Liver (tissue), 9 donors: ENCODE results near the gene PTGDR. TPM values are rescaled to one million over a fixed set of nuclear protein-coding genes. Genes with fewer than 3 reads are reported as not detected.

Experiments used
- DNase-seq: peaks from one replicate; pipeline ENCODE4 v3.0.0-alpha.2; 2017; ENCODE audit warnings: low spot score
- H3K27ac ChIP-seq, 2 donors: one replicate each; pipeline ENCODE4 v1.7.0; 2013; ENCODE audit warnings: inconsistent platforms in 2 of 2, low read length in 2 of 2, control low read depth in 1 of 2, low read depth in 1 of 2, mild to moderate bottlenecking in 1 of 2
- H3K27me3 ChIP-seq, 4 donors: one replicate each; pipeline versions ENCODE4 v1.6.1 to v1.7.0; 2013; ENCODE audit warnings: low read length in 3 of 4, inconsistent platforms in 1 of 4, mild to moderate bottlenecking in 1 of 4, moderate library complexity in 1 of 4; ENCODE audit not compliant: control insufficient read depth in 4 of 4, insufficient read depth in 4 of 4
- H3K36me3 ChIP-seq, 4 donors: one replicate each; pipeline versions ENCODE4 v1.6.1 to v1.7.0; 2013; ENCODE audit warnings: low read length in 3 of 4, mild to moderate bottlenecking in 3 of 4, low read depth in 1 of 4, moderate library complexity in 1 of 4; ENCODE audit not compliant: control insufficient read depth in 4 of 4, insufficient read depth in 3 of 4
- H3K4me1 ChIP-seq, 4 donors: one replicate each; pipeline versions ENCODE4 v1.6.1 to v1.7.0; 2013; ENCODE audit warnings: low read length in 3 of 4, mild to moderate bottlenecking in 3 of 4, moderate library complexity in 1 of 4; ENCODE audit not compliant: control insufficient read depth in 4 of 4, insufficient read depth in 4 of 4
- H3K4me3 ChIP-seq, 3 donors: one replicate each; pipeline versions ENCODE4 v1.6.1 to v1.7.0; 2013; ENCODE audit warnings: low read length in 3 of 3, control low read depth in 1 of 3, low read depth in 1 of 3, mild to moderate bottlenecking in 1 of 3
- H3K9ac ChIP-seq, 2 donors: one replicate each; pipeline ENCODE4 v1.7.0; 2013; ENCODE audit warnings: low read length in 2 of 2, mild to moderate bottlenecking in 2 of 2, moderate library complexity in 2 of 2, control low read depth in 1 of 2, low read depth in 1 of 2
- H3K9me3 ChIP-seq, 4 donors: one replicate each; pipeline versions ENCODE4 v1.6.1 to v1.7.0; 2013; ENCODE audit warnings: low read length in 3 of 4; ENCODE audit not compliant: control insufficient read depth in 4 of 4
- CTCF ChIP-seq: fragments of 150-350 bp; IDR thresholded peaks from 2 replicates; pipeline ENCODE4 v1.5.1; 2017; ENCODE audit warnings: improper control_type of control experiment, low read depth, low read length; ENCODE audit not compliant: missing input control
- EGR1 ChIP-seq, 2 donors: IDR thresholded peaks; 2 replicates each; pipeline ENCODE4 v1.6.1; 2016 to 2018; ENCODE audit warnings: antibody characterized with exemption in 2 of 2, low read depth in 2 of 2
- FOXA1 ChIP-seq: IDR thresholded peaks from 2 replicates; pipeline ENCODE4 v1.6.1; 2016; ENCODE audit warnings: antibody characterized with exemption
- FOXA2 ChIP-seq: IDR thresholded peaks from 2 replicates; pipeline ENCODE4 v1.6.1; 2016; ENCODE audit warnings: antibody characterized with exemption
- GABPA ChIP-seq, 2 donors: IDR thresholded peaks in 1 of 2; conservative IDR thresholded peaks in 1 of 2; 2 replicates each; pipeline ENCODE4 v1.6.1; 2016; ENCODE audit warnings: antibody characterized with exemption in 2 of 2, mild to moderate bottlenecking in 1 of 2, moderate library complexity in 1 of 2
- HNF4A ChIP-seq, 2 donors: conservative IDR thresholded peaks; 2 replicates each; pipeline ENCODE4 v1.6.1; 2016; ENCODE audit warnings: antibody characterized with exemption in 2 of 2, mild to moderate bottlenecking in 2 of 2
- JUND ChIP-seq, 2 donors: IDR thresholded peaks; 2 replicates each; pipeline ENCODE4 v1.6.1; 2016; ENCODE audit warnings: antibody characterized with exemption in 2 of 2
- NR2F2 ChIP-seq: IDR thresholded peaks from 2 replicates; pipeline ENCODE4 v1.6.1; 2016; ENCODE audit warnings: antibody characterized with exemption
- RAD21 ChIP-seq, 2 donors: IDR thresholded peaks; 2 replicates each; pipeline ENCODE4 v1.6.1; 2016; ENCODE audit warnings: antibody characterized with exemption in 2 of 2, mild to moderate bottlenecking in 2 of 2
- TAF1 ChIP-seq: conservative IDR thresholded peaks from 2 replicates; pipeline ENCODE4 v1.6.1; 2016; ENCODE audit warnings: antibody characterized with exemption, mild to moderate bottlenecking
- YY1 ChIP-seq: IDR thresholded peaks from 2 replicates; pipeline ENCODE4 v1.6.1; 2016; ENCODE audit warnings: antibody characterized with exemption, mild to moderate bottlenecking
- WGBS: extraction: QIAGEN DNeasy Blood & Tissue Kit; methylation state at CpG from one replicate; pipeline ENCODE4 v1.1.7; 2013; 5-methylcytosine and 5-hydroxymethylcytosine counted together
- polyA plus RNA-seq, 2 donors: library from polyadenylated mRNA; stranded (reverse) in 1 of 2; unstranded in 1 of 2; fragments of 200-250 nt in 1 of 2; fragments of >200 nt in 1 of 2; fragmentation: Nextera tagmentation in 1 of 2; extraction: Ambion mirVana in 1 of 2; gene quantifications; one replicate each; pipeline versions ENCODE4 v1.2.1 to v1.2.3, GENCODE V29; 2013 to 2015
- total RNA-seq, 2 donors: library from RNA; depleted of rRNA; stranded (reverse); fragments of >200 nt; gene quantifications; one replicate each; pipeline ENCODE4 v1.2.3, GENCODE V29; 2014
- TF ChIP-seq, protein P1 (sequence below): IDR thresholded peaks from 2 replicates; pipeline ENCODE4 v1.6.1; 2016; ENCODE audit warnings: antibody characterized with exemption
- TF ChIP-seq, protein P2 (sequence below): IDR thresholded peaks from 2 replicates; pipeline ENCODE4 v1.6.1; 2016; ENCODE audit warnings: antibody characterized with exemption
- TF ChIP-seq, protein P3 (sequence below): IDR thresholded peaks from 2 replicates; pipeline ENCODE4 v1.6.1; 2016; ENCODE audit warnings: antibody characterized with exemption, mild to moderate bottlenecking
- donor health status: healthy.
- donor health status: healthy.
- donor health status: healthy.
- donor health status: healthy.
- donor health status: healthy.

The PTGDR gene
- total and polyA plus RNA-seq, 4 donors: 0.14 to 1.4 (median 0.44) TPM

- no peak for DNase-seq
- Histone ChIP-seq H3K4me1 (no peaks in the 10 kb centered on the region), H3K9ac (no peak overlapping the region), H3K27ac (no peak overlapping the region), H3K27me3 (no peaks in the 10 kb centered on the region), H3K9me3 (no peaks in the 10 kb centered on the region), H3K4me3 (no peak overlapping the region), H3K36me3 (no peaks in the 10 kb centered on the region)
- no peak for TF ChIP-seq FOXA1
- no peak for TF ChIP-seq CTCF
- no peak for TF ChIP-seq TAF1
- TF ChIP-seq YY1: no peak
- TF ChIP-seq, protein P1, sequence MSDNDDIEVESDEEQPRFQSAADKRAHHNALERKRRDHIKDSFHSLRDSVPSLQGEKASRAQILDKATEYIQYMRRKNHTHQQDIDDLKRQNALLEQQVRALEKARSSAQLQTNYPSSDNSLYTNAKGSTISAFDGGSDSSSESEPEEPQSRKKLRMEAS: no peak
- no peak for TF ChIP-seq NR2F2
- TF ChIP-seq GABPA (IDR thresholded peaks at IDR 0.05 in 1 of 2, conservative IDR thresholded peaks at IDR 0.05 in 1 of 2): no peak
- TF ChIP-seq, protein P2, sequence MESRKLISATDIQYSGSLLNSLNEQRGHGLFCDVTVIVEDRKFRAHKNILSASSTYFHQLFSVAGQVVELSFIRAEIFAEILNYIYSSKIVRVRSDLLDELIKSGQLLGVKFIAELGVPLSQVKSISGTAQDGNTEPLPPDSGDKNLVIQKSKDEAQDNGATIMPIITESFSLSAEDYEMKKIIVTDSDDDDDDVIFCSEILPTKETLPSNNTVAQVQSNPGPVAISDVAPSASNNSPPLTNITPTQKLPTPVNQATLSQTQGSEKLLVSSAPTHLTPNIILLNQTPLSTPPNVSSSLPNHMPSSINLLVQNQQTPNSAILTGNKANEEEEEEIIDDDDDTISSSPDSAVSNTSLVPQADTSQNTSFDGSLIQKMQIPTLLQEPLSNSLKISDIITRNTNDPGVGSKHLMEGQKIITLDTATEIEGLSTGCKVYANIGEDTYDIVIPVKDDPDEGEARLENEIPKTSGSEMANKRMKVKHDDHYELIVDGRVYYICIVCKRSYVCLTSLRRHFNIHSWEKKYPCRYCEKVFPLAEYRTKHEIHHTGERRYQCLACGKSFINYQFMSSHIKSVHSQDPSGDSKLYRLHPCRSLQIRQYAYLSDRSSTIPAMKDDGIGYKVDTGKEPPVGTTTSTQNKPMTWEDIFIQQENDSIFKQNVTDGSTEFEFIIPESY: no peak
- TF ChIP-seq JUND (IDR thresholded peaks at IDR 0.05): no peak
- TF ChIP-seq HNF4A (conservative IDR thresholded peaks at IDR 0.05): no peak
- TF ChIP-seq, protein P3, sequence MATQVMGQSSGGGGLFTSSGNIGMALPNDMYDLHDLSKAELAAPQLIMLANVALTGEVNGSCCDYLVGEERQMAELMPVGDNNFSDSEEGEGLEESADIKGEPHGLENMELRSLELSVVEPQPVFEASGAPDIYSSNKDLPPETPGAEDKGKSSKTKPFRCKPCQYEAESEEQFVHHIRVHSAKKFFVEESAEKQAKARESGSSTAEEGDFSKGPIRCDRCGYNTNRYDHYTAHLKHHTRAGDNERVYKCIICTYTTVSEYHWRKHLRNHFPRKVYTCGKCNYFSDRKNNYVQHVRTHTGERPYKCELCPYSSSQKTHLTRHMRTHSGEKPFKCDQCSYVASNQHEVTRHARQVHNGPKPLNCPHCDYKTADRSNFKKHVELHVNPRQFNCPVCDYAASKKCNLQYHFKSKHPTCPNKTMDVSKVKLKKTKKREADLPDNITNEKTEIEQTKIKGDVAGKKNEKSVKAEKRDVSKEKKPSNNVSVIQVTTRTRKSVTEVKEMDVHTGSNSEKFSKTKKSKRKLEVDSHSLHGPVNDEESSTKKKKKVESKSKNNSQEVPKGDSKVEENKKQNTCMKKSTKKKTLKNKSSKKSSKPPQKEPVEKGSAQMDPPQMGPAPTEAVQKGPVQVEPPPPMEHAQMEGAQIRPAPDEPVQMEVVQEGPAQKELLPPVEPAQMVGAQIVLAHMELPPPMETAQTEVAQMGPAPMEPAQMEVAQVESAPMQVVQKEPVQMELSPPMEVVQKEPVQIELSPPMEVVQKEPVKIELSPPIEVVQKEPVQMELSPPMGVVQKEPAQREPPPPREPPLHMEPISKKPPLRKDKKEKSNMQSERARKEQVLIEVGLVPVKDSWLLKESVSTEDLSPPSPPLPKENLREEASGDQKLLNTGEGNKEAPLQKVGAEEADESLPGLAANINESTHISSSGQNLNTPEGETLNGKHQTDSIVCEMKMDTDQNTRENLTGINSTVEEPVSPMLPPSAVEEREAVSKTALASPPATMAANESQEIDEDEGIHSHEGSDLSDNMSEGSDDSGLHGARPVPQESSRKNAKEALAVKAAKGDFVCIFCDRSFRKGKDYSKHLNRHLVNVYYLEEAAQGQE: no peak
- 60% methylated on average over 7 of the region's 7 CpGs for WGBS
Measured at GRCh38 chr14:52235866-52236510, 31.5 kb upstream of the PTGDR start.

DNA sequence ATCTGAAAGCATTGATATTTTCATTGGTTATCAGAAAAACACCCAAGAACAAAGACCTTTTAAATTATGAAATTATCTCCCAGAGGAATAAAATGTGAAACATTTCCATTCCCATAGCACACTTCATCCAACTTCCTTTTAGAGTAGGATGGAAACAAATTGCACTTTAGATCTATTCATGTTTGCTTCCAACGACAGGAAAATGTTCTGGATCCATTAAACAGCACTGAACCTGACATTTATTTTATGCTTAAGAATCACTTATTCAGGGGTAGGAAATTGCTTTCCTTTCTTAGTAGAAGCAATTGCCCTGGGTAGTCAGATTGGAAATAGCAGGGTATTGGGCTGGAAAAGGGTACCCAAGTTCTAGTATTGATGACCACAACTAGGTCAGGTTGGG, 28.8 kb upstream of the PTGDR start:
- no peaks in the 10 kb centered on the region for H3K9me3 ChIP-seq
- H3K9ac ChIP-seq: no peak overlapping the region
- TF ChIP-seq, protein P2: no peak
- no peak for TF ChIP-seq FOXA2
- TF ChIP-seq, protein P3: no peak
- no peak for TF ChIP-seq EGR1 (IDR thresholded peaks at IDR 0.05; ENCODE audit: low read depth in 2 of 2)
- no peak for TF ChIP-seq RAD21 (IDR thresholded peaks at IDR 0.05)
- TF ChIP-seq HNF4A (conservative IDR thresholded peaks at IDR 0.05): no peak
- no peaks in the 10 kb centered on the region for H3K27me3 ChIP-seq
- no peaks in the 10 kb centered on the region for H3K36me3 ChIP-seq
- H3K27ac ChIP-seq: no peak overlapping the region
- DNase-seq: no peak
- WGBS: 68% methylated on average over 1 of the region's 1 CpG
- H3K4me3 ChIP-seq: no peak overlapping the region
- H3K4me1 ChIP-seq: no peaks in the 10 kb centered on the region
